ENCODE results near the gene SLC30A4.
A peak's percentile ranks its signal among the peaks of the same experiment; 100 is the strongest.

SLC30A4 gene

DNA sequence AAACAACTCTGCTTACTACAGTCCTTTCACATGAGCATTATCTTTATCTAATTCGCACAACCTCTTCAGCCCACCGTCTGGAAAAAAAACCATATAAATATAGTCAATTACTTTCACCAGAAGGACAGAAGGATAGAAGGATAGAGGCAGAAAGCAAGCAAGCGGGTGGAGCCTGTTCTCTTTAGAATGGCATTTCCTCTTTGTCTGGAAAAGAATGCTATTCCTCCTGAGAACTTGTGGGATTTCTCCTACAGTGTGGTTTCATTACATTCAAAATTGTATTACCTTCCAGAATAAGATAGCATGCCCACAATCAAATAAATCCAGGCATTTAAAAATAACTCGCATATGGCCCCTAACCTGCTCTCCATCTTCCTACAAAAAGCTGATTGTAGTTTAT lies 23.1 kb downstream of the SLC30A4 start:
- no peak for DNase-seq

DNA sequence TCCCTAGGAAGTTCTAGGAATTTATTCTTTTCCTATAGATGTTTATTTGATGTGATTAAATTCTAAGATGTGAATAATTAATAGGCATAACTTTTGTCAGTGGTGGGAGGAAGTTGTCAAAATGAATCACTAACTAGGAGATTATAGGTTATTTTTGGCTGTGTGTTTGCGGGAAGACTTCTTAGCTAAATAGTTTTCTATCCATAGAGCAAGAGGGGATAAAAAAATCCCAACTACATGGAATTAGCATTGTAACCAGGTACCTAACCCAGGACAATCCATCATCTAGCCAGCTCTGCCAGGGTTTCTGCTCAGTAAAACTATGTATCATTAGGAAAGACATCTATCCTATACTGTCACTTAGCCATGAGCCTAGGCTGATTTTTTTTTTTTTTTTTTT lies 23.9 kb downstream of the SLC30A4 start:
- DNase-seq: no peak

DNA sequence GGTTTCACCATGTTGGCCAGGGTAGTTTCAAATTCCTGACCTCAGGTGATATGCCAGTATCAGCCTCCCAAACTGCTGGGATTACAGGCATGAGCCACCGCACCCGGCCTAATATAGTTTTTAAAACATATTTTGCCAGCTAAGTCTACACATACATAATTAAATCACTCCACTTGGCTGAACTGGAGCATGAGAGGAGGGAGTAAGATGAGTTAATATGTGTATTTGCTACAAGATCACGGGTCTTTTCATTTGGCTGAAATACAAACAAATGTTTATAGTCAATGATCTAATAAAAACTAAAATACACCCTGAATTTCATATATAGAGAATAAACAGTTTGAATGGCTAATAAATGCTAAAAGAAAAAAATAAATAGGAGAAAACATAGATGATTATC lies 25.3 kb downstream of the SLC30A4 start:
- no peak for DNase-seq

DNA sequence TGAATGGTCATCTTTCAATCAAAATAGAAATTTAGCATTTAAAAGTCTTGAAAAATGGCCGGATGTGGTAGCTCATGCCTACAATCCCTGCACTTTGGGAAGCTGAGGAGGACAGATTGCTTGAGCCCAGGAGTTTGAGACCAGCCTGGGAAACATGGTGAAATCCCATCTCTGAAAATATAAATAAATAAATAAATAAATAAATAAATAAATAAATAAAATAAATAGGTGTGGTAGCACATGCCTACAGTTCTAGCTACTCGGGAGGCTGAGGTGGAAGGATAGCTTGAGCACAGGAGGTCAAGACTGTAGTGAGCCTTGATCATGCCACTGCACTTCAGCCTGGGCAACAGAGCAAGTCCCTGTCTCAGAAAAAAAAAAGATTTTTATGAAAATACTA lies 25.9 kb downstream of the SLC30A4 start:
- no peak for DNase-seq

DNA sequence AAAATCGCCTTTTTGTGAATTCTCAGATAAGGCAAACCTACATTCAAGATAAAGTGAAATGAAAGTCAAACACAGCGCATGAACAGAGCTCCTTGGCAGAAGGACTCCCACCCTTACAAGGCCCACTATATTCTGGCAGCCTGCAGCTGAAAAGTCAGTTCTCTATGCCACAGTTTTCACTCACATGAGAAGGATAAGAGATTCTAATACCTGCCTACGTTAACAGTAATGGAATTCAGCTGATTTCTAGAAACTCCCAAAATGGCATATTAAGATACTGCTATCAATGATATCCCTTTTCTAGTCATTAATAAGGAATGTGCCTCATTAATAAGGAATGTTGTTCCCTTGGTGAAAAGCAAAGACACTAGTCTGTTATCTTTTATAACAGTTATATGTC lies 27.0 kb downstream of the SLC30A4 start:
- DNase-seq: no peak

DNA sequence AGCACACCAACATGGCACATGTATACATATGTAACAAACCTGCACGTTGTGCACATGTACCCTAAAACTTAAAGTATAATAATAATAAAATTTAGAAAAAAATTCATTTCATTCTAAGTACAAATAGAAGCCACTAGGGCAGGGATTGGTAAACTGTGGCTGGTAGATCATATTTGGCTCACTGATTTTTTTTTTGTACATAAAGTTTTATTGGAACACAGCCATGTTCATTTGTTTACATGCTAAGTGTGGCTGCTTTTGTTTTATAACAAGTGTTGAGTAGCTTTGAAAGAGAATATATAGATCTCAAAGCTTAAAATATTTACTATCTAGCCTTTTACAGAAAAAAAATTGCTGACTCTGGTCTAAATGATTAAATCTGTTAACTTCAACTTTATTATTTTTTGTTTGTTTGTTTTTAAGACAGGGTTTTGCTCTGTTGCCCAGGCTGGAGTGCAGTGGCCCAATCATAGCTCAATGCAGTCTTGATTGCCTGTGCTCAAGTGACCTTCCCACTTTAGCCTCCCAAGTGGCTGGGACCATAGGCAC lies 32.8 kb downstream of the SLC30A4 start:
- no peak for DNase-seq

DNA sequence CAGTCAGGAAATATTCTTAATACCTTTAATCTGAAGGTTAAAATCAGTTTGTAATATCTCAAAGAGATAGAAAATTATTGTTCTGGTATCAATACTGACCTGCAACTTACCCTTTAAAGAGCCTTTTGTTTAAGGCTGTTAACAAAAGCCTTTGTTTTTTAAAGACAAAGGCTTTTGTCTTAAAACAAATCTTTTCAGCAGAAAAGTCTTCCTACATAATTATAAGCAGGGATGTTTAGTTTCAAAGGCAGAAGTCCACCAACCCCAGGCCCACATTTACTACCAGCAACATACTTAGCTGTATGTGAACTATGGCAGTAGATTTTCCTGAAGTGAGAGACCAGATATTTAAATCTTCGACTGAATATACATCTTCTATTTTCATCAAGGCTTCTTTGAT lies 36.2 kb downstream of the SLC30A4 start:
- no peak for DNase-seq

DNA sequence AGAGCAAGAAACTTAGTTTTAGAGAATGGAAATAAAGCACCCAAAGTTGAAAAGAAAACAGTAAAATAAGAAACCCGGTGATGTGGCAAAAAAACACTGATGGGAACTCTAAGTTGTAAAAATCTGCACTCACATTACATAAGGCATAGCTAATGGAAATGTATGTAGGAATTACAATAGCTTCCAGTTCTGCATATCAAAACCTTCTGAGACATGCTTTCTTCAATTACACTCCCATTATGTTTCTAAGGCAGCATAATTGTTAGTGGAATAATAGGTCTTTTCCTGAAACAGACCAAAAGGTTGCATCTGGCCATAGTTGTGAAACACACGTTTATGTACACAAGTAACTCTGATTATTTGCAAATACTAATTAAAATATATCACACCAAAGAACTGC lies 41.4 kb downstream of the SLC30A4 start:
- no peak for DNase-seq

DNA sequence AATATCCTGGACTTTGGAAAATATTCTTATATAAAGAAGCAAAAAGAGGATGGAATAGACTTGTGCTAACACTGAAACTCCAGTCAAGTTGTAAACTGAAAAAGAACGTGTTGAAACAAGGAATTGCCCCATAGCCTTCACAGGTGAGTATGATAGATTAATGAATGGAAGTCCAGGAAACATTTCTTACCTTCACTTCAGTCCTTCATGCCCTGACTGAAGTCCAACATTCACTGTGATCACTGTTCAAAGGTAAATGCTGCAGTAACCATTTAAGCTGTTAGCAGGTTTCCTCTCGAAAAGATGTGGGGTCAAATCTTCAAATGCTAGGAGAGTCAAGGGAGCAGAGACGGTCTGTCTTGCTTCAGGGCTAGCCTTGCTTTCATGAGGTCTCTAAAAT lies 46.1 kb downstream of the SLC30A4 start:
- no peak for DNase-seq

DNA sequence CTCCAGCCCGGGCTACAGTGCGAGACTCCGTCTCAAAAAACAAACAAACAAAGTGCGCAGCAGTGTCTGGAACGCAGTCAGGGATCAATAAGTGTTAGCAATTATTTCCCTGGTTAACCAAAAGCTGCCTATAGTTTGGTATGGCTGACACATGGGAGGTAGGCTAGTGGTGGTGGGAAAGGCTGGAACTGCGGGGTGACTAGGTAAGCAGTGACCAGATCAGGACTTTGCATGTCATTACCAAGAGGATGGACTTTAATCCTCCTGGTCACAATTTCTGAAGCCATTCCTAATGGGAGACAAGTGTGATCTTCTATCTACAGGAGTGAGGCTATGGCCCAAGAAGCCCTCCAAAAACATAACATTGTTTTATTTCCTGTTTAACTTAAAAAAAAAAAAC lies 47.8 kb downstream of the SLC30A4 start:
- DNase-seq: no peak

DNA sequence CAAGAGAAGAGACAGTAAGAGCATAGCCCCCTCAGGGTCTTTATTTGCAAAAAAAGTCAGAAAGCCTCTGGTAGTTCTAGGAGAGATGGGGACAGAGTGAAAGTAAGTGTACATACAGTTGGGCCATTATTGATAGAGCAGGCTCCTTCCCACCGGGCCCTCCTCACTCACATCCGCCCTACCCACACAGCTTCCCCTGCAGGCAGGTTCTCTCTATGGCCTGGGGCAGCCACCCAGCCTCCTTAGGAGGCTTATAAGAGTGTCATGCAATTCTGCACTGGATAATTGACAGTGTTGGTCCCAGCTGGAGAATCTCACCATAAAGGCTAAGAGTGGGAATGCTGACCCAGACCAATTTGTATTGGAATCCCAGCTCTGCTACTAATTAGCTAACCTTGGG lies 49.5 kb downstream of the SLC30A4 start:
- DNase-seq: no peak

DNA sequence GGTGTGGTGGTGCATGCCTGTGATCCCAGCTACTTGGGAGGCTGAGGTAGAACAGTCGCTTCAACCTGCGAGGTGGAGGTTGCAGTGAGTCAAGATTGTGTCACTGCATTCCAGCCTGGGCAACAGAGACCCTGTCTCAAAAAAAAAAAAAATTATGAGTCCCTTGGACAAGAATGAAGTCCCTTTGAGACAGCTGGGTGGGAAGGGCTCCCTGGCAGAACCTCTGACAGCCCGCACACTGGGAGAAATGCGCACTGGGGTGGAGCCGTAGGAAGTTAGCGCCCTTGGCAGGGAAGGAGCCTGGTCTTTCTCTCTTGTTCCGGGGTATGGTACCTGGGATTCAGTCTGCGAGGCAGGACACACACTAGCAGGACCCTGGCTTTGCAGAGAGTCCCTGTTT lies 51.4 kb downstream of the SLC30A4 start:
- DNase-seq: no peak

DNA sequence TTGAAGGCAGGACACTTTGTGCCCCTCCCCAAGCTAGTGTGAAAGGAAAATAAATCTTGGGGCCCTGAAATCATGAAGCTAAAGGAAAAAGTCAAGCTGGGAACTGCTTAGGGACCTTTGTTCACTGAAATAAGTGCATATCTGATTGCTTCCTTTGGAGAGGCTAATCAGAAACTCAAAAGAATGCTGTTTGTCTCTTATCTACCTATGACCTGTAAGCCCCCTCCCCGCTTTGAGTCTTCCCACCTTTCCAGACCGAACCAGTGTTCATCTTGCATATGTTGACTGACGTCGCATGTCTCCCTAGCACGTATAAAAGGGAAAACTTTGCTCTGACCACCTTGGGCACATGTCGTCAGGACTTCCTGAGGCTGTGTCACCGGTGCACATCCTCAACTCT lies 53.1 kb downstream of the SLC30A4 start:
- no peak for DNase-seq

DNA sequence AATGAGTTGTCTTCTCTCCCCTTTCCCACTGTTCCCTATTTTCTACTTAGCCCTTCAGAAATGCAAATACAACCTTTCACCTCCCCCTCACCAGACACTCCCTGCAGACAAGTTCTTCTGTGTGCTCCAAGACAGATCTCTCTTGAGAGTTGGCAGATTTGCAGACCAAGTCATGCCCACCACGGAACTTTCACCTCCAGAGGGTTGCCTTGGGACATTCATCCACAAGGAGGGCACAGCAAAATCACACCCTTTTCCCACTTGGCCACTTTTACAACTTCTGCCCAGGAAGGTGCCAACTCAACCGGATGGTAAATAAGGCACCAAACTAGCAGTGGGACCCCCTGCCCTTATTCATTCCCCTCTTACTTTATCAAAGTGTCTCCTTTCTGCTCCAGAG lies 53.5 kb downstream of the SLC30A4 start:
- no peak for DNase-seq

DNA sequence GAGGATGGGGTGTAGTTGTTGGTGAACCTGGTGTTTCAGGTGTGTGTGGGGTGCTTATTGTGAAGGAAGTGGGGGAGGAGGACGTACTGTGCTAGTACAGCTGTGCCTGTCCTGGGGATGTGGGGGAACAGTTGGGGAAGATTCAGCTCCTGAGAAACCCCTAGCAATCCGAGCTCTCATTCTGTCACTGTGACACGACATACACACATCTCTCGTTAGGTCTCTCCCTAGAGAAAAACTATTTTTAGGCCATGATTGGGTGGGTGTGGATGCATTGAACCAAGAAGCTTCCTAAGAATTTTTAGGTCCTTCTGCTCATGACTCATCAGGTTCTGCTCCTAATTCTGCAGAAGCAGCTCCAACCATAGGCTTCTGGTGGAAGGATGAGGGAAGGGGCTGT lies 54.3 kb downstream of the SLC30A4 start:
- no peak for DNase-seq

DNA sequence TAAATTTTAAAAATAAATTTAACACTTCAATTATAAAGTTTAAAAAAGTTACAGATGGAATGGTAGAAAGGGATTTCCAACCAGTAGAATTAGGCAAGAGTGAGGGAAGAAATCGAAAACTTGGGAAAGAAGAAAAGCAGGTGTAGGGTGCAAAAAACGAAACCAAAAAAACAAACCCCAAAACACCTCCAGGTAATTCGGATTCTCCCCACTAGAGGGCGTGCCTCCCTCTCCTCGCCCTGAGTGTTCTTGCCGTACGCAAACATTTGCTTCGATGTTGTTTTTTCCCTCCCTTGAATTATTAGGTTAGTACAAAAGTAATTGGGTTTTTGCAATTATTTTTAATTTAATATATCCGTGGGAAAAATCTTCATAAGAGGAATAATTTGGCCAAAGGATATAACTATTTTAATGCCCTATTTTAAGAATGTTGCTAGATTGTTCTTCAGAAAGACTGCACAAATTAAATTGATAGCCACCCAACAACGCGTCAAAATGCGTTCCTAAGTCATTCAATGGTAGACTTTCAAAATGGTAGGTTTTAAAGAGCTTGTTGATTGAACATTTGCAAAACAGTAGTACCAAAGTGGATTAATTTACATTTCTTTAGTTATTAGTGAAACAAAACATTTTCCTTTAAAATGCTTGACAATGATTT lies 63.7 kb downstream of the SLC30A4 start:
- DNase-seq: peak; percentile 51 to 70 (median 59)

DNA sequence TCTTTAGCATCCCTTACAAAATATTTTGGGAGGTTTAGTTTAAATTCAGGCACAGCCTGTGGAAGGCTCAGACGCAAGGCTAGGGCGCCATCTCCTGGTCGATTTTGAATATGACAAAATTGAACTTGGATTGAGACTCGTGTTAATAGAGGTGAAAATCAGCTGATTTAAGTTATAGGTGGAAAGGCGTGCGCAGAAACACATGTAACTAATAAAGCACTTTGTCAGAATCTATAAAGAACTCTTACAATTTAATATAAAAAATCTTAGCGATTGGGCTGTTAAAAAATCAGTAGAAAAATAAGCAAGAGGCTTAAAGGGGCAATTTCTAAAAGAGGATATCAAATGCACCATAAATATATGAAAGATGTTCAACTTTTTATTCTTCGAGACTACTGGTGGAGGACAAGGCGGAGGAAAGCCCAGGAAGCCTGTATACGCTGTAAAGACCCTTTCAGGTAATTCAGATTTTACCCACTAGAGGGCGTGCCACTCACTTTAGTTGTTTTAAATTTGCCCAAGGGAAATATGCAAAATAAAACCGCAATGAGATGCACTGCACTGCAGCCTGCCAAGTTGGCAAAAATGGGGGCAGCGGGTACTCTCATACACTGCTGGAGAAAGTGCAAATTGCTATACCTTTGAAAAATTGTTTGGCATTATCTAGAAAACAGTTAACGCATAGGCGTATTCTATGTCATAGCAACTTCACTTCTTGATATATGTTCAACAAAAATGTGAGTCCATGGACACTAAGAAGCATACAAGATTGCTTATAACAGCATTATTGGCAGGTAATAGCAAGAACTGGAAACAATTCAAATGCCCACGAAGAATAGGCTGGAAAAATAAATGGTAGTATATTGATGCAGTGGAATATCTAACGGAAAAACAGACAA lies 64.7 kb downstream of the SLC30A4 start:
- peak; percentile 44 to 64 (median 52) for DNase-seq

DNA sequence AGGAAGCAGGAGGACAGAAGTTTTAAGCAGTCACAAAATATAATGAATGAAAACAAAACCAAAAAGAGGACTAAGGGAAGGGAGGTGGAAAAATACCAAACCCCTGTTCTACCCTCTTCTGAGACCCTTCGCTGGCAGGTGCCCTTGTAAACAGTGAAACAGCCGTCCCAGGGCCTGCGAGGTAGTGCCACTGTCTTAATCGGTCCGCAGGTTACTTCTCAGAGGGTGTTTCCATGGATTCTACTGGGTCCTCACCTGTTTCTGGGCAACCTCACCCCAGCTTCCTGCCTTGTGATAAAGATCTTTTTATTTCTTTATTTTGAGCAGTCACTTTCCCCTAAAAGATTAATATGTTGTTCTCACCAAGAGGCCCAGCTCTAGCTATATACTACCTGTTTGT lies 65.3 kb downstream of the SLC30A4 start:
- no peak for DNase-seq

DNA sequence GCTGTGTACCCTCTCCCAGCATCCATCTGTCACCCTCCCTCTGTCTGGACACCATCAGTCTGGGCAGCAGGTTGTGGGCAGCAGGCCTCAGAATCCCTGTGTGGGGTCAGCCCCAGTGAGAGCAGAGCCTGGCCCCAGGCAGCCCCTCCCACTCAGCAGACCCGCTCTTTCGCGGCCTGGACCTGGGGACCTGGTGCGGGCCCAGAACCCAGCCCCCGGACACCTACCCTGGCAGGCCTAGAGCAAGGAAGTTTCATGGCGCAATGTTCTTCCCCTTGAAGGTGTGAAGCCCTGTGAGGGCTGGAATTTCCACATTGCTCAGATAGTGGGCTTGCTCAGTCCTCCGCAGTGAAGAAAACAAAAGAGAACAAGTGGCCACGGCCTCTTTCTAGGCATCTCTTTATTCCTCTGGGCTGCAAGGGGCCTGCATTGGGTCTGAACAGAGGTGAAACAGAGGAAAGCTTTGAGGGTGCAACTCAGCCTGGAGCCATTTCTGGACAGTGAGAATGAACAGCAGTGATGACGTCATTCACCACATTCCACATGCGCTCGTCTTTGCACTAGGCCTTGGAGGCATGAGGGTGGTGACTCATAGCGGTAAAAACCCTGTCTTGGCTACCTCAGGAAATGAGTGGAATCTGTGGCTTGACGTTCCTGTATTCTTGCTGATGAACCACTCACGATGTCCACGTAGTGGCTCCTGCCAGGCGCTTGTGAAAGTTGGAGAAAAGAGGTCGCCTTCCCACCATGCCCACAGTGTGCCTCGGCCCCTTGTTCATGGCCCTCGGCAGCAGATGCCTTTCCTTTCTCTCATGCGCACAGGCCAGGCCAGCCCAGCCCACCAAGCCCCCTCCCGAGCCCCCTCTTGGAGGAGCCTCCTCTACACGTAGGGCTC lies 66.1 kb downstream of the SLC30A4 start:
- DNase-seq: peak in 2 of 4 experiments; percentile 7 to 17

DNA sequence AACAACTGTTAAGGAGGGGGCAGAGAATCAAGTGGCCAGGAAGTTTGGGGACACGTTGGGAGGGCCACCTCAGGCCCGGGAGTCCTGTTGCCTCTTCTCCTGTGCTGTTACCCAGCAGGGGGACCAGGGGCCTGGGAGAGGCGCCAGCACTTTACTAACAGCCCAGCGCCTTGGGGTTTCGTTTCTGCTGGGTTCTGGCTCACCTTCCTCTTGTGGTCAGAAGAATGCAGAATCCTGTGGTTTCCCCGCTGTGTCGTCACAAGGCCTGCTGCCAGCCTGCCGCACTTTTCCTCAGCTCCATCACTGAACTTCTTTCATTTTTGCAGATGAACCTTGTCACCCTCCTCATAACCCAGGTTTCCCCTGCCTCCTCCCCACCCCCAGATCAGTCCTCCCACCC lies 67.7 kb downstream of the SLC30A4 start:
- no peak for DNase-seq

DNA sequence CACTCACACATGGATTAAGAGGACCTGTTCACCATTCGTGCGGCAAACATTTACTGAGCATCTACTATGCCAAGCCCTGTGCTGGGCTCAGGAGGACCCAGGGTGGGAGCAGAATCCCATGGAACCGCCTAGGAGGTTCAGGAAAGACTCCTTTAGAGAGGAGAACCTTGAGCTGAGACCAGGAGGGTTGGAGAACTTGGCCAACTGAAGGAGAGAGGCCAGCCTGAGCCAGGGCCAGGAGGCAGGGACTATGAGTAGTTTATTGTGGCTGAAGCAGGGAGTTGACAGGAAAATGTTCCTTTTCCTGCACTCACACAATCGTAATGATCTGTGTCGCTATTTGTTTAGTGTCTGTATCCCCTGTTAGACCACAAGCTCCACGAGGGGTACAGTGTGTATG lies 71.3 kb downstream of the SLC30A4 start:
- no peak for DNase-seq

DNA sequence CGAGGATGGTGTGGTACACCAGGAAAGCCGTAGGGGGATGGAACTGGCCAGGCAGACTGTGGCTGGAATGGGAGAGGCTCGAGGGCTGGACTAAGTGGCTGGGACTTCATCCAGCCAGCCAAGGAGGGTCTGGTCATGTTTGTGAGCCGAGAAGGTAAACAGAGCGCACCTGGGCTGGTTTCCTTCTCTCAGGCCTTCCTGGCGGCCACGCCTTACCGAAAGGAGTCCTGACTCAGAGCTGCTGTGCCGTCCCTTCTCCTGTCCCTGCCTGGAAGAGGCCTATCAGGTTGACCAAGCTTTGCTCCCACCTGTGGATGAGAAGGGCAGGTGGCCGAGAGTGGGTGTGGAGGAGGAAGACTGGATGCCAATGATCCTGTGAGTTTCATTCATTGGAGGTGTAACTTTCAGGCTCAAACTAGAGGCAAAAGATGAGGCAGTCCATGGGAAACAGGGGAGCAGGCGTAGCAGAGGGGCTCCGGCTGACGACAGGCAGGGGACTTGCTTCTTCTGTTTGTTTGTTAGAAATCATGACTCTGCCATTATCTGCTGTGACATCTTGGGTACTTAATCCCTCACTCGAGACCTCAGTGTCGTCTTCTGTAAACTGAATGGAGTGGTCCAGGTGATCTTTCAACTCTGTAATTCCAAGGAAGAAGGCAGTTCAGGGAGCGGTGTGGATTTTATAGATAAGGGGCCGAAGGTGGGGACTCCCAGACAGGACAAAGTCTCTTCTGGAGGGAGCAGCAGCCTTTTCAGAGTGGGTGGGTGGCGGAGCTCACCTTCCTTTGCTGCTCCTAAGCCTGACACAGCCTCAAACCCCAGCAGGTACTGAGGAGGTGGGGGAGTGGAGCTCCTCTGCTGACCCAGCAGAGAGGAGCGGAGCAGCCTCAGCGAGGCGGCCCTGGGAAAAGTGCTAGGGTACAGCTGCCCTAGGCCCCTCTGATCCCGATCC lies 72.4 kb downstream of the SLC30A4 start:
- DNase-seq: no peak
